HG03575 (cell line): ENCODE measurements around the gene SDCCAG8.
"Not testable (repeated sequence)": the region's sequence is repeated elsewhere in the genome, so short reads cannot be mapped to it uniquely, and the experiment has no call there.

Experiments
- ATAC-seq: cut with Tn5 transposase; IDR thresholded peaks from one replicate; pipeline ENCODE4 v1.9.1; 2021; ENCODE audit not compliant: unreplicated experiment, insufficient number of reproducible peaks, low FRiP score; ENCODE audit errors: extremely low read depth

SDCCAG8 gene

DNA sequence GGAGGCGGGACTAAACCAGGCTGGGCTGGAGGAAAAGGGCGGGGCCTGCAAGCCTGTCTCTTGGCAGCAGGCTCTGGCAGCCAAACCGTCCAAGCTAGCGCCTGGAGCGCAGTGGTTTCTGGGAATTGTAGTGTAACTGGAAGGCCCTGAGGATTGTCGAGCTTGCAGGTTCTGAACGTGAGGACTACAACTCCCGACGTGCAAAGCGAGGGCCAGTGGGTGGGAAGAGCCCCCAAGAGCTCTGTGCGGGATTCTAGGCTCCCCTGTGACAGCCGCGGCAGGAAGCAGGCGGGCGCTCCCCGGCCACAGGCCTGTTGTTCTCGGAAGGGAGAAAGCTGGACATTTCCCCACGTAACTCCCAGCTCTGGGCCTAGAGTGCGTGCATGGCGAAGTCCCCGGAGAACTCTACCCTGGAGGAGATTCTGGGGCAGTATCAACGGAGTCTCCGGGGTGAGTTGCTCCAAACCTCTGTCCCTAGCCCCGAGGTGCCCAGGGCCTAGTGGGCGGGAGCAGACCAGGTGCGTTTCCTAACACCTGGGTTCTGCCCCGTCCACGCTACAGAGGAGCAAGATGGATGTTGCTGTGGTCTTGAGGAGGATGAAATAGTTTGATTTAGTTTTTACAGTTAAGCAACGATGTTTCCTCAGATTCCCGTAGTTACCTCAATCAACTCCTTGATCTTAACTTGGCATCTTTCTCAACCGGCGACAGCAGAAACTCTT, at the start of gene SDCCAG8:
Gene SDCCAG8, plus strand, starts transcription at position 251 of the 722 bp plus-strand sequence. Its CDS starts 133 bp downstream, at position 384.
- ATAC-seq: peak; percentile 59

DNA sequence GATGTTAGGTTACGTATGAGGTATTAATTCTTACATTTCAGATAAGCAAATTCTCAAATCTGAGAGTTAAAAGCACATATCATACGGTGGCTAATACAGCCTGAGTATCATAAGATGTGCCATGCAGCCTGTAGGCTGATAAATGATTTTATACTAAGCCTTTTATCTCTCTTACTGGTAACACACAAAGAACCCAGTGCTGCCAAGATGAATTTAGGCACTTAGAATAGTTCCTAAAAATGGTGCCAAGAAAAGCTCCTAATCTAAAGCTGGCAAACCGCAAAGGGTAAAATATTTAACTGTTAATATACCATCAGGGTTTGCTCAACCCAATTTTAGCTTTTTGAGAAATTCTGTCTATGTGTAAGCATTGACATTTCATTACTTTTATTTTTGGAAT, 43.9 kb upstream of the SDCCAG8 start:
- not testable (repeated sequence) for ATAC-seq

DNA sequence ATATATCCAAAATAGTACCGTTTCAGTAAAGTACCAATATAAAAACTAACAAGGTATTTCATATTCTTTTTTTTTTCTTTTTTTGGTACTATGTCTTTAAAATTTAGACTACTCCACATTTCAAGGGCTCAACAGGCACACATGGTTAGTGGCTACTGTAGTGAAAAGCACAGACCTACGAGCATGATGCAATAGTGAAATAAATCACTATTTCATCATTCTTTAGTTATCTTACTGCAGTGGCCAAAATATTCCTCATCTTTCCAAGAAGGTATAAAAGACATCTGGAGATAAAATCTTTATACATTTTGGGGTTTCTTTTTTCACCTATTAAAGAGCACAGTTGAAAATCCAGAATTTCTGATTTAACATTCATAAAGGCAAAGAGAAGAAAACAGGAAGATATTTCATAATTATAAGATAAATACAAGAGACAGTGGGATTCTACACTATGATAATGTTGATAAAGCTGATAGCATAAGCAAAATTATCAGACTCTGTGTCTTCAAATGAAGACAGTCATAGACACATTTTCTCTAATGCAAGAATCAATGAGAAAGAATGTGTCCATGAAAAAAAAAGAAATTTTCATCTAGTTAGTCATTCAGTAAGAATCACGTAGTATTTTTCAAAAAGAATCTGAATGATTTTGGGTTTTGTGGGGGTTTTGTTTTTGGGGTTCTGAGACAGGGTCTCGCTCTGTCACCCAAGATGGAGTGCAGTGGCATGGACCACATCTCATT, 42.6 kb upstream of the SDCCAG8 start:
- ATAC-seq: no peak

DNA sequence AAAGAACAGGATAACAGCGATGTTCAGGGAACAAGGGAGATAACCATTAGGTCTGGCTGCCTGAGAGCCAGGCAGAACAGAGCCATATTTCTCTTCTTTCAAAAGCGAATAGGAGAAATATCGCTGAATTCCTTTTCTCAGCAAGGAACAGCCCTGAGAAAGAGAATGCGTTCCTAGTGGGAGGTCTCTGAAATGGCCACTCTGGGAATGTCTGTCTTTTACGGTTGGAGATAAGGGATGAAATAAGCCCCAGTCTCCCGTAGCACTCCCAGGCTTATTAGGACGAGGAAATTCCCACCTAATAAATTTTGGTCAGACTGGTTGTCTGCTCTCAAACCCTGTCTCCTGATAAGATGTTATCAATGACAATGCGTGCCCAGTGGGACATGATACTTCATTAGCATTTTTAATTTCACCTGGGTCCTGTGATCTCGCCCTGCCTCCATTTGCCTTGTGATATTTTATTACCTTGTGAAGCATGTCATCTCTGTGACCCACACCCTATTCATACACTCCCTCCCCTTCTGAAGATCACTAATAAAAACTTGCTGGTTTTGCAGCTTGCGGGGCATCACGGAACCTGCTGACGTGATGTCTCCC, 40.5 kb upstream of the SDCCAG8 start:
- not testable (repeated sequence) for ATAC-seq

DNA sequence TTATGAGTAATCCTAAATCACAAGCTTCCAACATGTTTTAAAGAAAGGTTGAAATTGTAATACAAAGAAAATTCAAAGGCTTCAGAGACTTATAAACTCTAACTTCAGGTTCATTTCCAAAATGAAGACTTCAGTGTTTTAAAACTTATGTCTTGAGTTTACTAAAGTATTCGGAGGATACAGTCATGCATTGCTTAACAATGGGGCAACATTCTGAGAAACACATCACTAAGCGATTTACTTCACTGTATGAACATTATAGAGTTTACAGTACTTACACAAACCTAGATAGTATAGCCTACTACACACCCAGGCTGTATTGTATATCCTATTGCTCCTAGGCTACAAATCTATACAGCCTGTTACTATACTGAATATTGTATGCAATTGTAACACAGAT, 39.1 kb upstream of the SDCCAG8 start:
- ATAC-seq: no peak

DNA sequence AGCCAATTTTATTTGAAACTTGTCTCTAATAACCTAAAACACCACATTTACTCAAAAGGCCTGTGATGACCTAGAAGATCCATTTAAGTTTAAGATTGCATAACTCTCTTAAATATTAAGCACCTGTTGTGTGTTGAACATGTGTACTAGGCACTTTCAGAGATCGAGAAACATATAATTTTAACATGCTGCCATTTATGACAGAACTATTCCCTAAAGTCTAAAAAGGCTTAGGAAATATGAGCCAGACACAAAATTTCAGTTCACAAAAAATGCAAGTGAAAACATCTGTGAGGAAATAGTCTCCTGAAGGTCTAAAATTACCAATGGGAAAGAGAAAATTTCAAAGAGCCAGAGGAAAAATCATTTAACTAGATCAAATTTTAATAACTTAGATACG, 38.5 kb upstream of the SDCCAG8 start:
- ATAC-seq: no peak

DNA sequence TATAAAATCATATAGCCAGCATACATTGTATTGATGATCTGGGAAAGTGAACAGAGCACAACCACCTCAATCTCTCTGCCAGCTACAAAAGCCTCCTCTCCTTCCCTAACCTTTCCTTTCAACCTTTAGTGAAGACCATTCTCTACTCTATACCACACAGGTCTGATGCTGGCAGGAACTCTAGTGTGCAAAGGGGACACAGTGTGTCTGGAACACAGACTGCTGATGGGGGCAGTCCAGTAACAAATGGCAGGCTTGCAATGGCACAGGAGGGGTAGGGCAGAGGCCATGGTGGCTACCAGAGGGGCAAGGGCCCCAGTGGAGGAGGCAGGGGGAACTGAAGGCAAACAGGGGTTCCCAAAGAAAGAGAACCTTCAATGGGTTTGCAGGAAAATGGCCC, 37.8 kb upstream of the SDCCAG8 start:
- ATAC-seq: no peak

DNA sequence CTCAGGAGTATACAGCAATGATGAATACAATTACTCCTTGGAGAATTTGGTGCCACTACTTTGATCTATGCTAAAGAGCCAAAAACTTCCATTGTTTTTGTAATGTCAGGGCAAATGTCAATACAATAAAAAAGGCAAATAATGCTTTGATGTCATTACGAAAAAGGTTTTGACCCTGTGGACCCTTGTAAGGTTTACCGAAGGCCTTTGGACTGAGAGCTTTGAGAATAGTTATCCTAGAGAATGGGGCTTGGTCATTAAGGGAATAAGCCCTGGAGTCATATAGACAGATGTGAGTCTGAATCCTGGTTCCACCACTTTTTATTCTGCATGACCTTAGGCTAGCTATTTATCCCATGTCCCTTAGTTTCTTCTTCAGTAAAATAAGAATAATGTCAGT, 28.2 kb upstream of the SDCCAG8 start:
- no peak for ATAC-seq

DNA sequence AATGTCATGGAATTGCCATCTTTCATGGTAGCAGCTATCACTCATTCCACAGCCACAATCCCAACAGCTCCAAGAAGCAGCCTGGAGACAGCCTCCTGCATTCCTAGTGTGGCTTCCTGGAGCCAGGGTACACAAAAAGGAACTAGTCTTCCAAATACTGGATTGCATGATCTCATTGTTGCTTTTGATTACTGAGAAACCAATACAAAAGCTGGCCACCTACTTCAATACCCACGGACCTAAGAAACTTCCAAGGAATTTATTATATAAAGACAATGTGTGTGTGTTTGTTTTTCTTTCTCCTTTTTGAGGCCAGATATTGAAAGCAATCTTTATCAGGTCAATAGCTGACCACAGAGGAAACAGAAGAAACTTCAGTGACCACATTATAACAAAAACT, 26.3 kb upstream of the SDCCAG8 start:
- ATAC-seq: no peak

DNA sequence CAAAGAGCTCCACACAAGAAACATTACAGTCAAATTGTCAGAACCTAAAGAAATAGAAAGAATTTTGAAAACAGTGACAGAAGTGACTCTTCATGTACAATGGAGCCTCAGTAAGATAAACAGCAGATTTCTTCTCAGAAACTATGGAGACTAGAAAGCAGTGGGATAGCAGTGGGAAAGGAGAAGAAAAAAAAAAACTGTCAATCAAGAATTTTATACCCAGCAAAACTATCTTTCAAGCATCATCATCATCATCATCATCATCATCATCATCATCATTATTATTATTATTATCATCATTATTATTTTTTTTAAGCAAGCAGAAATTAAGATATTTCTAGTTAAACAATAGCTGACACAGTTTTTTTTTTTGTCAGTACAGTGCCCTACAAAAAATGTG, 24.9 kb upstream of the SDCCAG8 start:
- no peak for ATAC-seq

DNA sequence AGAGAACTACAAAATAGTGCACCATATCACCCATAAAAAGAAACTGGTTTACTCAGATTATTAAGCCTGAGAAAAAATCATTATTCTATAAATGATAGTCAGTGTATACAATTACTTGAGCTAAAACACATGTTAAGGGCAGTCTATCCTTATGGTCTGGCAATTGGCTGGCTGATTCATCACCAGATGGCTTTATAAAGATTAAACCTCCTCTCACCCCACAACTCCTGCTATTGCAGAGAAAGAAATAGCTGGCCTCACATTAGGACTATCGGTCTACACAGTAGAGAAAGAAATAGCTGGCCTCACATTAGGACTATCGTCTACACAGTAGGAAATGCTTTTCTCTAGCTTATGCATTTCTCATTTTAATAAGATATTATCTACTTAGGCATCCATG, 21.9 kb upstream of the SDCCAG8 start:
- ATAC-seq: no peak

DNA sequence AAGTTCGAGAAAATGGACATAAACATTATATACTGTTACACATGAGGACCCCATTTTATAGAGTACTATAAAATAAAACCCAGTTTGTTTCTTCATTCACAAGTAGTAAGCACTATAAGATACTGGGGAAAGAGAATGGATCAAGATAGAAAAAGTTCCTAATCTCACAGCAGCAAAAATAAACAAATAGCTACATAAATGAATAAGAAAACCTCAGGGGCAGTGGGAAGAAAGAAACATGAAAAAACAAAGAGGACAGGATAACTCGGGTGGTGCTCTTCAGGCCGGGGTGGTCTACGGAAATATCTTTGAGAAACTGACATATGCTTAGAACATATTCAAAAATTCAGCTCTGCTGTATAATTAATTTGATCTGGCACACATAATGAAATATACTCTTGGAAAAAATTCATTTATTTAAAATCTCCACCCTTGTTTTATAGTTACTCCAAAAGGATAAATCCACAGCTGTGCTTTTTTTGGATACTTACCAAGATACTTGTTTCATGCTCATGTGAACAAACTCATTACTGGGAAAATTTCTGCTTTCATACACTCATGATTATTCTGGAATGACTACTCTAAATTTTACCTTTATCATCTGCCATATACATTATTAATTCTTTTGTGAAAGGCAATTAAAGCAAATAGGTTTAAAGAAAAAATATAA, 20.7 kb upstream of the SDCCAG8 start:
- ATAC-seq: no peak

DNA sequence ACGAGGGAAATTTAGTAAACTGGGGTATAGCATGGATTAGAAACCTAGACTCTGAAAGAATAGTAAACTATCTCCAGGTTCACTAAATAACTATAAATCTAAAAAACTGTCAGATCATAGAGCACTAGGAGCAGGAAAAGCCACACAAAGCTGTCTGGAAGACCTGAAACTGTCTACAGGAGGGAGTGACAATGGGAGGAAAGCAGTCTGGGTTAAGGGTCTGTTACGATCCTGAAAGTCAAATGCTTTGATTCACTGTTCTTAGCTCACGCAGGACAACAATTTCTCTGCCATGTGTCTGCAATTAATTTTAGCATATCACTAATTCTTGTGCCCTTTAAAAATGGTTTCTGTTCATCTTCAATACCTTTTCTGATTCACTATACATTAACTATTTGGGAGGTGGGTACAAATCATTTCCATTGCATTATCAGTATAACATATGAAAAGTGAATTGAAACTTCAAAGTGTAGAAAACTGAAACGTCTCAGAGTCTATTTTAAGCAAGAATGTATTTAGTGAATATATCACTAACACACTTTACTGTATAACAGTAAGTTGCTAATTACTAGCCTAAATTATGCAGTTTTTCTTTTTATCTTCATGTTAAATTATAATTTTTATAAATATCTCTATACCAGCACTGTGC, 19.1 kb upstream of the SDCCAG8 start:
- ATAC-seq: no peak

DNA sequence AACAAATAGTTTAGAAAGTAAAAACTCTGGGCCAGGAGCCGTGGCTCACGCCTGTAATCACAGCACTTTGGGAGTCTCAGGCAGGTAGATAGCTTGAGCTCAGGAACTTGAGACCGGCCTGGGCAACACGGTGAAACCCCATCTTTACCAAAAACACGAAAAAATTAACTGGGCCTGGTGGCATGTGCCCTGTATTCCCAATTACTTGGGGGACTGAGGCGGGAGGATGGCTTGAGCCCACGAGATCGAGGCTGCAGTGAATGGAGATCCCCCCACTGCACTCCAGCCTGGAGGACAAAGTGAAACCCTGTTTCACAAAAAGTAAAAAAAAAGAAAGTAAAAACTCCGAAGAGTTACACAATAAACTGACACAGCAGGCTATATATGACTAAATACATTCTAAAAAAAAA, 11.4 kb upstream of the SDCCAG8 start:
- no peak for ATAC-seq

DNA sequence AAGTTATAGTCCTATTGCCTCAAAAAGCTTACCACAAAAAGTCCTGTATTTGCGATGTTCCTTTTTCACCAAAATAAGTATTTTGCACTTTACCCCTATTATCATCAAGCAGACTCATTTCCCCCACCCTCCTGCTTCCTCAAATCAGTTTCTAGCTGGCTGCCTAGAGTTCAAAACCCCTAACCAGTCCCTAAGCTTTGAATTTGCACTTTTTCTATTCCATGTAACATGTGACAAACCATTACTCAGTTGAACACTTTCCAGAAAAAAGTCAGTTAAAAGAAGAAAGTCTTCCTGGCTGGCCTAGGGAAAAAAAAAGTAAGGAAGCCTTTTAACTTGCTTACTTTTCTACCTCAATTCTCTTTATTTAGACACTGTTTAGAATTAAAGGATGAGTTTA, 8.9 kb upstream of the SDCCAG8 start:
- no peak for ATAC-seq

DNA sequence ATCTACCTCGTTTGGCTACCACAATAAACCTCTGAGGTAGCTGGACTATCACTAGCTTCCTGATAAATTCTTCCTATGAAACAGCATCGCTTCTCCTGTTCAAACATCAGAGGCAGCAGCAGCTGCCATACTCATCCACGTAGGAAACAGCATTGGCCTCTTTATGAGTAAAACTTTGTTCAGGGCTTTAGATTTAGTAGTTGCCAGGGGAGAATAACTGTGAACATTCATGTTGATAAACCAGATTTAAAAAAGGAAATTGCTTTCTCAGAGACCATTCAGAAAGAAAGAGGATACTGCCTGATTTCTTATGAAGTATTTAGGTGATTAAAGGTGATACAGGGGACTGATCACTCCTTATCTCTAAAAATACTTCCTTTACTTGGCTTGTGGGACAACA, 7.9 kb upstream of the SDCCAG8 start:
- no peak for ATAC-seq

DNA sequence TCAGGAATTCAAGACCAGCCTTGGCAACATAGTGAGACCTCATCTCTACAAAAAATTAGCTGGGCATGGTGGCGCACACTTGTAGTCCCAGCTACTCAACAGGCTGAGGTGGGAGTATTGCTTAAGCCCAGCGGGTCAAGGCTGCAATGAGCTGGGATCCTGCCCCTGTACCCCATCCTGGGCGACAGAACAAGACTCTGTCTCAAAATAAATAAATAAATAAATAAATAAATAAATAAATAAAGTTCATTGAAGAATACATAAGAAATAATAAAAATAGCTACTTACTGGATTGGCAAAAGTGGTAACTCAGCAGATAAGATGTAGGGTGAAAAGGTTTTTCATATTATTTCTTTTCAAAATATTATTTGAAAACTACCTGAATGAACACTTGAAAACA, 6.6 kb upstream of the SDCCAG8 start:
- ATAC-seq: no peak

DNA sequence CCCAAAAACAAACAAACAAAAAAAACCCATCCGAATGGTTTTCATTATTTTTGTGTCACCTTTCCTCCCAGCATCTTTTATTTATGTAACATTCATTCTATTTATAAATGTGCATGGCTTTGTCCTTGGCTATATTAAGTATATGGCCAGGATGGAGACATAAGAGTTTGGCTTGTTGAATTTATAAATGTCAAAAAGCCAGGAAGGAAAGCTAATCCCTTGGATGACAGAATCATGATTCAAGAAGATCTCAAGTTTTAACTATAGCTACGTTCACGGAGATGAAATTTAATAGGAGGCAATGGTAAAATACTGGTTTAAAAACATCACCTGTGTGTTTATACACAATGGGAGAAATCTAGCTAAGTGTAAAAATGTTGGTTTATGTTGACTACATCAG, 5.7 kb upstream of the SDCCAG8 start:
- ATAC-seq: no peak

DNA sequence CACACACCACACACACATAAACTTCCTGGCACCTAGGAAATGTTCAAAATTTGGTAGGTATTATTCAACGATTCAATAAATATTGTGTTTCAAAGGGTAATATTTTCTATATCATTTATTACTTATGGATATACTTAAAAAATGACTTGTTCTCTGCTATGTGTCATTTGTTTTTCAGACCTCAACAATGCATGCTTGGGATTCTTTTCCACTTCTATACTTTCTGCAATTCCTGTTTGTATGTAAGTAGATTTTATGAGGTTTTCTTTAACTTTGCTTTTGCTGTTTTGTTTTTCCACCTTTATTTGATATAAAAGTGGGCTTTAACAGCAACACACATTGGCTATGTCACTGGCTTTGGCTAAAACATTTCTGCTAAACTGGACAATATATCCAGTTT, 4.3 kb upstream of the SDCCAG8 start:
- ATAC-seq: no peak
